Lower lobe of right lung (tissue), 2 donors: Measurements from ENCODE around the gene ATP2A3. TPM values are rescaled to one million over a fixed set of nuclear protein-coding genes. Genes with fewer than 3 reads are reported as not detected.

Experiments used
- ATAC-seq, 2 donors: fragments of 200-7000 bp; cut with Tn5 transposase; one replicate each; pipeline ENCODE4 v1.9.1; 2020 to 2022; ENCODE audit warnings: mild to moderate bottlenecking in 2 of 2, moderate library complexity in 2 of 2
- DNase-seq: peaks from one replicate; pipeline ENCODE4 v3.0.0-alpha.2; 2020
- H3K27ac ChIP-seq: fragments of 200-600 bp; one replicate; pipeline ENCODE4 v1.8.0; 2022
- H3K27me3 ChIP-seq: fragments of 200-600 bp; one replicate; pipeline ENCODE4 v1.8.0; 2022; ENCODE audit warnings: low read depth
- H3K36me3 ChIP-seq: fragments of 200-600 bp; one replicate; pipeline ENCODE4 v1.8.0; 2022; ENCODE audit warnings: mild to moderate bottlenecking
- H3K4me1 ChIP-seq: fragments of 200-600 bp; one replicate; pipeline ENCODE4 v1.8.0; 2022
- H3K4me3 ChIP-seq: fragments of 200-600 bp; one replicate; pipeline ENCODE4 v1.8.0; 2022; ENCODE audit warnings: mild to moderate bottlenecking
- H3K9me3 ChIP-seq: fragments of 200-600 bp; one replicate; pipeline ENCODE4 v1.8.0; 2022
- intact Hi-C: fragments of 100-400 bp; cut with DNase I; formaldehyde crosslinking; loops from one replicate; pipeline ENCODE4 v1.11.0; 2022
- total RNA-seq: library from RNA; stranded (reverse); fragmentation: NEBNext Ultra II Directional; extraction: Animal tissue kit (Norgen Biotek cat#: 25700); gene quantifications from one replicate; pipeline ENCODE4 v1.2.1, GENCODE V29; 2021
- TF ChIP-seq, protein P1 (sequence below): fragments of 200-600 bp; IDR thresholded peaks from one replicate; pipeline ENCODE4 v1.8.0; 2022; ENCODE audit warnings: antibody characterized with exemption, mild to moderate bottlenecking
- donor health status: DM: no; HTN: yes; CAD: no; lungs with severe emphysema.

The ATP2A3 gene
- total RNA-seq, 1 donor from 2014 or later: 45.6 TPM

DNA sequence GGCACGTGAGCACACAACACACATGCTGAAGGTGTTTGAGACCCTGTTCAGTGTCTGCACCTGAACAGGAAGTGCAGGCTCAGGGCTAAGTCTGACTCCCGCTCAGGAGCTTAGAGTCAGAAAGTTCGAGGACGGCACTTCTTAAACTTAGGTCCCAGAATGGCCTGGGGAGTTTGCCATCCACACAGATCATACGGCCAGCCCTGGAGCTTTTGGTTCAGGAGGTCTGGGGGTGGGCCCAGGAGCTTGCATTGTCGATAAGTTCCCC, 67.3 kb downstream of the ATP2A3 start:
- no peak overlapping the region for H3K4me3 ChIP-seq
- intact Hi-C loops: no loop called here
- H3K9me3 ChIP-seq: no peaks in the 10 kb centered on the region
- TF ChIP-seq, protein P1, sequence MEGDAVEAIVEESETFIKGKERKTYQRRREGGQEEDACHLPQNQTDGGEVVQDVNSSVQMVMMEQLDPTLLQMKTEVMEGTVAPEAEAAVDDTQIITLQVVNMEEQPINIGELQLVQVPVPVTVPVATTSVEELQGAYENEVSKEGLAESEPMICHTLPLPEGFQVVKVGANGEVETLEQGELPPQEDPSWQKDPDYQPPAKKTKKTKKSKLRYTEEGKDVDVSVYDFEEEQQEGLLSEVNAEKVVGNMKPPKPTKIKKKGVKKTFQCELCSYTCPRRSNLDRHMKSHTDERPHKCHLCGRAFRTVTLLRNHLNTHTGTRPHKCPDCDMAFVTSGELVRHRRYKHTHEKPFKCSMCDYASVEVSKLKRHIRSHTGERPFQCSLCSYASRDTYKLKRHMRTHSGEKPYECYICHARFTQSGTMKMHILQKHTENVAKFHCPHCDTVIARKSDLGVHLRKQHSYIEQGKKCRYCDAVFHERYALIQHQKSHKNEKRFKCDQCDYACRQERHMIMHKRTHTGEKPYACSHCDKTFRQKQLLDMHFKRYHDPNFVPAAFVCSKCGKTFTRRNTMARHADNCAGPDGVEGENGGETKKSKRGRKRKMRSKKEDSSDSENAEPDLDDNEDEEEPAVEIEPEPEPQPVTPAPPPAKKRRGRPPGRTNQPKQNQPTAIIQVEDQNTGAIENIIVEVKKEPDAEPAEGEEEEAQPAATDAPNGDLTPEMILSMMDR: no peak
- ATAC-seq: no peak
- H3K4me1 ChIP-seq: peaks cover 36% of the 10 kb centered on the region
- peak overlapping the region; percentile 85 for H3K27ac ChIP-seq
- no peak for DNase-seq
- no peaks in the 10 kb centered on the region for H3K27me3 ChIP-seq
- no peaks in the 10 kb centered on the region for H3K36me3 ChIP-seq

DNA sequence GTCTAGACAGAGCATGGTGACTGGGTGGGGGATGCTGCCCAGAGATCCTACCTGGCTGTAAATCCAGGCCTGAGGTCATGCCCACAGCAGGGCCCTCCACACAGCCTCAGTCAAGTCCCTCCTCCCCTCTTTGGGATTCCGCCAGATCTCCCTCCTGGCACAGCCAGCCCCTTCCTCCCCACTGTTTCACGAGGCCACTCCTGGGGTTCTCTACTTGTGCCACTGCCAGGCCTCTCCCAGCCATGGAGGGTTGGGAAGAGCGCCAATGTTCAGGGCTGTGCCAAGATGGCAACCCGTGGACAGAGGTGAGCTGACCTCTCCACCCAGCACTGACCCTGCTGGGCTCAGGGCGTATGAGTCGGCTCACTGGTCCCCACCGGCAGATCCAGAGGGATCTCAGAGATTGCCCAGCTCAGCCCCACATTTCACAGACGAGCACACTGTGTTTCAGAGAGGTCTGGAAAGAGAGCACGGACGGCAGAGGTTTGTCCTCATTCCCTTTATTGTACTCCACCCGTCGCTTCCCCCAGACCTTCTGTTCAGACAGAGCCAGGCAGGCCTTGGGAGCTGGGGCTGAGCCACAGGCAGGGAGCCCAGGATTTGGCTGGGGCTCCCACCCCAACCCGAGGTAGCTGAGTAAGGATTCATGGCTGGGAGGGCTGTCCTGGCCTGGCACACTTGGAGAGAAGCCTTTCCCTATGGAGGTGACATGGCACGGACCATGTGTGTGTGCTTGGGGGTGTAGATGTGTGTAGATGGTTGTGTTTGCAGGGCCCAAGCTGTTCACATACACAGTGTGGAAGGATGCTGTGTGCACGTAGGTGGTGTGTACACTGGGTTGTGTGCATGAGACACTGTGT, 67.9 kb downstream of the ATP2A3 start:
- no peaks in the 10 kb centered on the region for H3K27me3 ChIP-seq
- intact Hi-C loops: no loop called here
- TF ChIP-seq, protein P1: no peak
- DNase-seq (peak; percentile 62), ATAC-seq (no peak)
- no peaks in the 10 kb centered on the region for H3K9me3 ChIP-seq
- H3K4me1 ChIP-seq: peaks cover 41% of the 10 kb centered on the region
- no peaks in the 10 kb centered on the region for H3K36me3 ChIP-seq
- H3K27ac ChIP-seq: peak overlapping the region; percentile 85
- no peak overlapping the region for H3K4me3 ChIP-seq

DNA sequence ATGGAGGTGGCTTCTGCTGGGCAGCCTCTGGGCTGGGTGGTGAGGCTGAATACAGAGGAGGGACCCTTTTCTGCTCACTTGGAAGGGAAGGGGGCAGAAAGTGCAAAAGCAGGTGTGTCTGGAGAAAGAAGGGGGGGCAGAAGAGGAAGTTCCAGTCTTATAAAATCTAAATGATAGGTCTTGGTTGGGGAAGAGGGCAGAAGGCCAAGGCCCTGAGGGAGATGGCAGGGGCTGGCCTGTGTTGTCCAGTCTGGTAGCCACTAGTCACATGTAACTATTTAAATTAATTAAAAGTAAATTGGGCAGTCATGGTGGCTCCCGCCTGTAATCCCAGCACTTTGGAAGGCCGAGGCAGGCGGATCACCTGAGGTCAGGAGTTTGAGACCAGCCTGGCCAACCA, 68.9 kb downstream of the ATP2A3 start:
- ATAC-seq (no peak), DNase-seq (no peak)
- Histone ChIP-seq H3K27me3 (no peaks in the 10 kb centered on the region), H3K4me1 (peaks cover 48% of the 10 kb centered on the region), H3K36me3 (no peaks in the 10 kb centered on the region), H3K4me3 (no peak overlapping the region), H3K9me3 (no peaks in the 10 kb centered on the region), H3K27ac (peak overlapping the region; percentile 85)
- intact Hi-C loops: no loop called here
- TF ChIP-seq, protein P1: no peak

DNA sequence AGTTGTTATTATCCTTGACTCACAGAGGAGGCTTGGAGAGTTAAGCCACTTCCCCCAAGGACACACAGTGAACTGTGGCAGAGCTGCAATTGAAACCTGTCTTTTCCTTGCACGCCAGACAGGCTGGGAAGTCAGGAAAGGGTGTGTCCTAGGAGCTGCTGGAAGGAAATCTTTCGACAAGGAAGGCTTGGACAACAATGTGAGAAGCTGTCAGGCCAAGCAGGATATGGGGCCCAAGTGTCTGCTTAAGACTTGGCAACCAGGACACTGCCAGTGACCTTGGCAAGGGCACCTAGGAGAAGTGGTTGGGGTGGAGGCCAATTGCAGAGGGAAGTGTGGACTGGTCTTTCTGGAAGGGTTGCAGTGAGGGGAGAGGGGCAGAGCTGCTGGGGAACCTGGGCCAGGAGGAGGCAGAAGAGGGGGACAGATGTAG, 69.3 kb downstream of the ATP2A3 start:
- DNase-seq (peak; percentile 70), ATAC-seq (peak; percentile 2 to 21)
- TF ChIP-seq, protein P1: no peak
- H3K27me3 ChIP-seq: no peaks in the 10 kb centered on the region
- peaks cover 53% of the 10 kb centered on the region for H3K4me1 ChIP-seq
- H3K4me3 ChIP-seq: no peak overlapping the region
- no peaks in the 10 kb centered on the region for H3K9me3 ChIP-seq
- no peaks in the 10 kb centered on the region for H3K36me3 ChIP-seq
- peak overlapping the region; percentile 85 for H3K27ac ChIP-seq
- intact Hi-C loops: no loop called here

DNA sequence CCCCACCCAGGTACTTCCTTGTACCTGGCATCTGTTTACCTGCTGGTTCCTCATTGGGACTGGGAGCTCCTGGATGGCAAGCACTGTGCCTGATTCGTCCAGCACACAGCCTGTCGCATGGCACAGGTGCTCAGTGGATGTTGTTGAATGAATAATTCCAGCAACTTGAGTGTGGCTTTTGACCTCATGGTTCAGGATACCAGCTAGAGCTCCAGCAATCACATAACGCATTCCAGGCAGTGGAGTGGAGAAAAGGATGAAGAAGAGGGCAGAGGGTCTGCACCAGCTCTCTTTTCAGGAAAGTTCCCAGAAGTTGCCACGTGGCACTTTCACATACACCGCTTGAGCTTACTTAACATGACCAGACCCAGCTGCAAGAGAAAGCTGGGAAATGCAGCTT, 70.0 kb downstream of the ATP2A3 start:
- no peaks in the 10 kb centered on the region for H3K27me3 ChIP-seq
- intact Hi-C loops: no loop called here
- H3K4me3 ChIP-seq: peak overlapping the region; percentile 2
- DNase-seq (no peak), ATAC-seq (no peak)
- peak overlapping the region; percentile 85 for H3K27ac ChIP-seq
- no peaks in the 10 kb centered on the region for H3K36me3 ChIP-seq
- H3K4me1 ChIP-seq: peaks cover 56% of the 10 kb centered on the region
- no peaks in the 10 kb centered on the region for H3K9me3 ChIP-seq
- TF ChIP-seq, protein P1: no peak
